HepG2 (cell line): ENCODE data around the gene PLEKHG4B. TPM values are rescaled to one million over a fixed set of nuclear protein-coding genes. Genes with fewer than 3 reads are reported as not detected.

Source experiments
- ATAC-seq: fragments of 200-7000 bp; cut with Tn5 transposase; 3 replicates; pipeline ENCODE4 v1.9.1; 2020; ENCODE audit warnings: mild to moderate bottlenecking, moderate library complexity
- BruUV-seq: library from RNA; stranded (reverse); fragments of 400-500 nt; replicated peaks from 2 replicates; lab custom pipeline; 2021; lab: Mats Ljungman, UMichigan
- CTCF ChIA-PET: fragments of 300-600 bp; formaldehyde crosslinking; extraction: SDS; loops from one replicate; lab custom pipeline; 2021; ENCODE audit warnings: low total read pairs, inconsistent platforms, low intra/inter-chr PET ratio; lab: Yijun Ruan, JAX
- POLR2A ChIA-PET: fragments of 350-600 bp; sonication (Branson Sonifier 250); formaldehyde crosslinking; loops from one replicate; lab custom pipeline; 2020; ENCODE audit warnings: antibody characterized with exemption, inconsistent platforms; lab: Yijun Ruan, JAX
- DNase-seq: peaks from one replicate; pipeline ENCODE4 v3.0.0-alpha.2; 2015; ENCODE audit warnings: low spot score
- FAIRE-seq: peaks from 3 replicates; lab custom pipeline; 2011; peaks lifted over from hg19 to GRCh38; lab: Jason Lieb, UNC
- H2AFZ ChIP-seq: one replicate; pipeline ENCODE4 v1.6.1; 2011; ENCODE audit warnings: low read length, inconsistent platforms
- H3K27ac ChIP-seq: fragments of 300-600 bp; 3 replicates; pipeline ENCODE4 v1.8.0; 2011; ENCODE audit warnings: mixed run types, mild to moderate bottlenecking, mixed read lengths, low read length, inconsistent platforms; ENCODE audit not compliant: insufficient read depth; ENCODE audit errors: extremely low read length
- H3K27me3 ChIP-seq, 2 experiments: fragments of 200-600 bp in 1 of 2; 2 replicates in 1 of 2; 3 replicates in 1 of 2; pipeline versions ENCODE4 v1.6.0 to v1.8.0; 2011; ENCODE audit warnings: low read length in 2 of 2, mild to moderate bottlenecking in 2 of 2, moderate library complexity in 2 of 2, inconsistent platforms in 1 of 2; ENCODE audit not compliant: insufficient read depth in 2 of 2, control insufficient read depth in 1 of 2
- H3K36me3 ChIP-seq, 2 experiments: fragments of 200-600 bp in 1 of 2; replicated peaks in 1 of 2; 2 replicates in 1 of 2; 3 replicates in 1 of 2; pipeline versions ENCODE4 v1.5.1 to v1.8.0; 2011; ENCODE audit warnings: low read length in 2 of 2, inconsistent platforms in 1 of 2; ENCODE audit not compliant: insufficient read depth in 2 of 2, control insufficient read depth in 1 of 2
- H3K4me1 ChIP-seq: 2 replicates; pipeline ENCODE4 v1.5.1; 2012; ENCODE audit warnings: low read length, inconsistent platforms; ENCODE audit not compliant: insufficient read depth
- H3K4me2 ChIP-seq: 2 replicates; pipeline ENCODE4 v1.6.0; 2011; ENCODE audit warnings: low read depth, low read length, inconsistent platforms
- H3K4me3 ChIP-seq, 3 experiments: fragments of 200-600 bp in 1 of 3; sonication (generic), shearing (Covaris generic) in 1 of 3; replicated peaks in 1 of 3; 2 replicates each; pipeline ENCODE4 v1.5.1; 2011 to 2016; ENCODE audit warnings: low read length in 3 of 3, inconsistent platforms in 2 of 3, low read depth in 2 of 3, mild to moderate bottlenecking in 2 of 3, control low read depth in 1 of 3, mixed read lengths in 1 of 3; ENCODE audit not compliant: insufficient read depth in 1 of 3
- H3K79me2 ChIP-seq: one replicate; pipeline ENCODE4 v1.6.1; 2011; ENCODE audit warnings: low read length, inconsistent platforms; ENCODE audit not compliant: insufficient read depth
- H3K9ac ChIP-seq: 2 replicates; pipeline ENCODE4 v1.6.0; 2011; ENCODE audit warnings: mild to moderate bottlenecking, low read depth, low read length, inconsistent platforms; ENCODE audit not compliant: insufficient read depth
- H3K9me3 ChIP-seq: 2 replicates; pipeline ENCODE4 v1.5.1; 2012; ENCODE audit warnings: mild to moderate bottlenecking, low read length
- H4K20me1 ChIP-seq: 2 replicates; pipeline ENCODE4 v1.6.0; 2011; ENCODE audit warnings: inconsistent platforms, mild to moderate bottlenecking, low read length, moderate library complexity; ENCODE audit not compliant: insufficient read depth
- BCL6 ChIP-seq: IDR thresholded peaks from 2 replicates; pipeline ENCODE4 v1.6.1; 2016; ENCODE audit warnings: missing genetic modification reagents, missing compliant biosample characterization
- CTCF ChIP-seq: sonication (generic); formaldehyde crosslinking; IDR thresholded peaks from 2 replicates; pipeline ENCODE4 v1.5.0; 2020; ENCODE audit warnings: mild to moderate bottlenecking, missing genetic modification reagents, moderate library complexity
- EZH2 ChIP-seq: conservative IDR thresholded peaks from 2 replicates; pipeline ENCODE4 v1.6.1; 2012; ENCODE audit warnings: mild to moderate bottlenecking, low read depth, low read length, moderate library complexity
- RARG ChIP-seq: sonication (generic); formaldehyde crosslinking; IDR thresholded peaks from 2 replicates; pipeline ENCODE4 v1.4.0; 2020; ENCODE audit warnings: low read depth, mild to moderate bottlenecking, missing genetic modification reagents
- STAG1 ChIP-seq: sonication (generic); formaldehyde crosslinking; IDR thresholded peaks from 2 replicates; pipeline ENCODE4 v1.4.0; 2020; ENCODE audit warnings: missing genetic modification reagents
- XRCC5 ChIP-seq: fragments of 200-400 bp; formaldehyde crosslinking; optimal IDR thresholded peaks from 2 replicates; pipeline ENCODE3; 2017; ENCODE audit warnings: mild to moderate bottlenecking, low read length
- ZNF703 ChIP-seq: sonication (generic); formaldehyde crosslinking; IDR thresholded peaks from 2 replicates; pipeline ENCODE4 v1.5.1; 2020; ENCODE audit warnings: missing genetic modification reagents, mild to moderate bottlenecking, moderate library complexity, borderline replicate concordance
- ZNF768 ChIP-seq: sonication (generic); formaldehyde crosslinking; IDR thresholded peaks from 2 replicates; pipeline ENCODE4 v1.4.0; 2020; ENCODE audit warnings: missing genetic modification reagents
- WGBS: methylation state at CpG from one replicate; pipeline ENCODE4 v1.1.6; 2017; ENCODE audit warnings: low lambda C conversion rate; 5-methylcytosine and 5-hydroxymethylcytosine counted together
- in situ Hi-C: cut with HindIII; loops from 2 replicates; pipeline ENCODE4 v1.10.0; 2017; ENCODE audit warnings: low pct_unique_long_range_greater_than_20kb; ENCODE audit not compliant: extremely low pct_ligation_motif_present
- intact Hi-C: fragments of 100-400 bp; cut with micrococcal nuclease; formaldehyde crosslinking; loops from one replicate; pipeline ENCODE4 v1.10.0; 2022; ENCODE audit not compliant: unreplicated experiment
- polyA plus RNA-seq, 8 experiments: library from polyadenylated mRNA; depleted of rRNA in 3 of 8; stranded (reverse) in 7 of 8; unstranded in 1 of 8; fragments of >200 nt; fragmentation: Illumina TruSeq in 4 of 8; extraction: Trizol in 4 of 8; gene quantifications; 2 replicates each; pipeline versions ENCODE4 v1.2.1 to v1.2.3, GENCODE V29; 2011 to 2016; ENCODE audit warnings: low read depth in 4 of 8, missing spikeins in 1 of 8, mixed read lengths in 1 of 8; ENCODE audit not compliant: insufficient read depth in 1 of 8
- total RNA-seq, 5 experiments: library from RNA; depleted of rRNA; stranded (reverse); fragments of >200 nt; fragmentation: Illumina TruSeq; extraction: Trizol; gene quantifications; 2 replicates each; pipeline ENCODE4 v1.2.3, GENCODE V29; 2016; ENCODE audit warnings: low read depth in 1 of 5

The PLEKHG4B gene
- total and polyA plus RNA-seq, 2 of the 13 experiments (the other 11 are each of a cell fraction or from before 2014, with no cell fraction given): 0.09 TPM; not detected in 1

DNA sequence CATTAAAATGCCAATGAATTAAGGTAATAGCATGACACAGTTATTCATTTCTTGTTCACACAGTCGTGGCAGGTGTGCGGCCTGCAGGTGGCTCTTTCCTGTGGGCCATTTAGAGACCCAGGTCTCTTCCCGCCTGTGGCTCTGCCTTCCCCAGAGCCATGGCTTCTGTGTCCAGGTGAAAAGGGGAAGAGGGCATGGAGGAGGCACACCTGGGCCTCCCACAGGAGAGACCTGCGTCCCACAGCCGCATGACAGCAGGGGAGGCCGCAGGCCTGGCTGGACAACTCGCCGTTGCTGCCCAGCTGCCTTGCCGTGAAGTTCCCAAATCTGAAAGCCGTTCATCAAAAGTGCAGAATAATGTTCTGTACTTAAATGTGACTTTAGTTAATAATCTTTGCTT lies 14.4 kb upstream of the PLEKHG4B start:
- Histone ChIP-seq H3K9me3 (no peaks in the 10 kb centered on the region), H4K20me1 (no peaks in the 10 kb centered on the region), H3K4me3 (no peak overlapping the region), H2AFZ (no peak overlapping the region), H3K79me2 (no peaks in the 10 kb centered on the region)
- DNase-seq (no peak), FAIRE-seq (no peak)
- CTCF ChIA-PET: no interaction called here
- no peak for TF ChIP-seq RARG (CRISPR knock-in tag)
- 0 out of 2 replicates have a peak, but pooled peaks have one; percentile 10 for TF ChIP-seq EZH2
- TF ChIP-seq, all 625 proteins: peak for 1
- H3K36me3 ChIP-seq: no peaks in the 10 kb centered on the region
- H3K4me2 ChIP-seq: no peak overlapping the region
- no peak overlapping the region for H3K9ac ChIP-seq
- POLR2A ChIA-PET: no interaction called here
- H3K4me1 ChIP-seq: no peaks in the 10 kb centered on the region
- H3K27me3 ChIP-seq: peaks cover 4 to 77% of the 10 kb centered on the region in 2 experiments; a peak in 4 of 5 replicates
- 20% methylated on average over 10 of the region's 10 CpGs for WGBS
- no peak for ATAC-seq
- BruUV-seq: no TSS peak
- in situ Hi-C loops: no loop called here
- H3K27ac ChIP-seq: no peak overlapping the region
- intact Hi-C loops: no loop called here

DNA sequence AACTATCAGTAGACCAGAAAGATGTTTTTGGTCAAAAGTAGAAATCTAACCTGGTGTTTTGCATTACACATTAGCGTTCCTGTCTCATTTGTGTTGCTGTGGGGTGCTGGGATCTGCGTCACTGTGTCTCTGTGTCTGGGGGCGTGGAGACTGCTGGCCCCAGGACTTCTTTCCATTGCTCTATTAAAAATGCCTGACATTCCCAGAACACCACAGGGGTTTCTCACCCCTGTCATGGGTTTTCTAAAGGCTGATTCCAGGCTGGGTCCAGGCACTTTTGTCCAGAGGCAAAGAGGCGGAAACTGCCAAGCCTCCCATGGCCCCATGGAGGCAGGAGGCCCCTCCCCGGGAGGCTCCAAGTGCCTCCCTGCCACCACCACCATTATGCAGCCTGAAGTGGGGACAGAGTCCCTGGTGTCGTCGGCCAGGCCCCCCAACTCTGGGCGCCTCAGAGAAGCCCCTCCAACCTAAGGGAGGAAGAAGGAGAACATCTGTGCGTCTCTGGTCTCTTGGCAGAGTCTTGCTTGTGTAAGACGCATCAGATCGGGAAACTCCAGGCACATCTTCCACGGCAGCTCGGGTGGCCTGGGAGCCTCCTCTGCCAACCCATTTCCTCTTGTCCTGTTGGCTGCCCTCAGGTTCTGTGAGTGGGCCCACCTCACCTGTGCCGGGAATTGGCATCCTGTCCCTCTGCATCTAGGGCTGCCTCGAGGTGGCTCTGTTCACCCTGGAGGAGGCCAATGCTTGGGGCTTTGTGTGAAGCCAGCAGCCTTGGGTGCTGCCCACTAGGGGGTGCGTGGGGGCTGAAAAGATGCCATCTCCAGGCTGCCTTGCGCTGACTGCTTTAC lies 13.8 kb upstream of the PLEKHG4B start:
- Histone ChIP-seq H3K9me3 (no peaks in the 10 kb centered on the region), H3K36me3 (no peaks in the 10 kb centered on the region), H3K27me3 (peaks cover 4 to 82% of the 10 kb centered on the region in 2 experiments; a peak in 4 of 5 replicates), H3K27ac (no peak overlapping the region), H3K9ac (no peak overlapping the region), H2AFZ (no peak overlapping the region), H3K4me2 (no peak overlapping the region), H4K20me1 (no peaks in the 10 kb centered on the region), H3K4me3 (no peak overlapping the region), H3K4me1 (no peaks in the 10 kb centered on the region), H3K79me2 (no peaks in the 10 kb centered on the region)
- ATAC-seq (peak; percentile 87), DNase-seq (peak; percentile 32), FAIRE-seq (no peak)
- TF ChIP-seq CTCF (CRISPR knock-in tag): peak; percentile 60
- TF ChIP-seq ZNF768 (CRISPR knock-in tag): peak; percentile 27; the same call in 1 of the 2 replicates
- no peak for TF ChIP-seq BCL6 (CRISPR knock-in tag)
- TF ChIP-seq STAG1 (CRISPR knock-in tag): peak; percentile 54
- no peak for TF ChIP-seq ZNF703 (CRISPR knock-in tag)
- peak; percentile 54 for TF ChIP-seq XRCC5
- POLR2A ChIA-PET: no interaction called here
- CTCF ChIA-PET: no interaction called here
- intact Hi-C loops (no loop called here), in situ Hi-C loops (no loop called here)
- BruUV-seq: no TSS peak
- 22% methylated on average over 9 of the region's 17 CpGs for WGBS
